Heart left ventricle (tissue), 13 donors: Measurements from ENCODE around the gene MAP10.

Source experiments
- CTCF ChIP-seq, 12 donors: fragments of 200-600 bp; sonication (generic) in 4 of 12; IDR thresholded peaks; one replicate each; pipeline versions ENCODE4 v1.5.0 to v1.8.0; 2018 to 2022; ENCODE audit warnings: antibody characterized with exemption in 12 of 12, mild to moderate bottlenecking in 5 of 12
- POLR2A ChIP-seq, 2 donors: fragments of 450-650 bp; IDR thresholded peaks; one replicate each; pipeline ENCODE4 v1.6.1; 2017; ENCODE audit warnings: antibody characterized with exemption in 2 of 2, mild to moderate bottlenecking in 2 of 2, moderate library complexity in 2 of 2
- donor health status: ischemic (EF 13 %, LVEDD 7.1; RV severe dilation, severe dysfunction).
- donor health status: DM: no; HTN: yes; CAD: no.
- donor health status: DM: no; HTN: no; CAD: no.
- donor health status: ischemic (EF 25% LVEDD 6.9; RV normal size, moderate dysfunction).
- donor health status: ischemic (EF 25% LVEDD 5.7; RV mildly dilated, moderate dysfunction).
- donor health status: ischemic (EF 35%, LVEDD 5.7; RV mildly dilated, moderate dysfunction).
- donor health status: nonischemic (EF 11% LVEDD 7.7; RV severe dilation, severe dysfunction).
- donor health status: DM: yes; HTN: yes; CAD: no.
- donor health status: PGD.
- donor health status: ischemic (EF 29% LVEDD 5.4; RV normal size, mild dysfunction).
- donor health status: nonischemic (EF 23%, LVEDD 6.1; RV moderate dilation, normal function).

GRCh38 chr1:232766904-232767303 is 38.3 kb upstream of the MAP10 start:
- TF ChIP-seq CTCF (IDR thresholded peaks at IDR 0.05) (no peak), POLR2A (IDR thresholded peaks at IDR 0.05) (no peak)
